H1 (cell line): ENCODE data around the gene TEX14. TPM values are rescaled to one million over a fixed set of nuclear protein-coding genes. Genes with fewer than 3 reads are reported as not detected.

Experiments used
- CTCF ChIP-seq, 3 experiments: IDR thresholded peaks; 1 replicate in 2 of 3; 2 replicates in 1 of 3; pipeline versions ENCODE4 v1.5.1 to v1.6.1; 2011; ENCODE audit warnings: low read length in 3 of 3, mild to moderate bottlenecking in 3 of 3, inconsistent platforms in 2 of 3, low read depth in 1 of 3, moderate library complexity in 1 of 3; ENCODE audit not compliant: insufficient read depth in 1 of 3; ENCODE audit errors: control extremely low read depth in 1 of 3
- MAX ChIP-seq: IDR thresholded peaks from 2 replicates; pipeline ENCODE4 v1.6.1; 2012; ENCODE audit warnings: inconsistent platforms
- RAD21 ChIP-seq, 2 experiments: IDR thresholded peaks in 1 of 2; conservative IDR thresholded peaks in 1 of 2; 2 replicates each; pipeline ENCODE4 v1.6.1; 2011; ENCODE audit warnings: low read depth in 2 of 2, low read length in 2 of 2, improper control_type of control experiment in 1 of 2, inconsistent platforms in 1 of 2, mild to moderate bottlenecking in 1 of 2, moderate library complexity in 1 of 2
- SIN3A ChIP-seq, 2 experiments: IDR thresholded peaks in 1 of 2; conservative IDR thresholded peaks in 1 of 2; 2 replicates each; pipeline ENCODE4 v1.6.1; 2011 to 2012; ENCODE audit warnings: low read length in 2 of 2, improper control_type of control experiment in 1 of 2, low read depth in 1 of 2, mild to moderate bottlenecking in 1 of 2
- TBP ChIP-seq: IDR thresholded peaks from 2 replicates; pipeline ENCODE4 v1.6.1; 2011; ENCODE audit warnings: low read depth, low read length, improper control_type of control experiment
- polyA plus RNA-seq, 7 experiments: library from polyadenylated mRNA; depleted of rRNA in 3 of 7; stranded (reverse) in 5 of 7; unstranded in 2 of 7; fragments of >200 nt in 5 of 7; fragments of 200-250 nt in 2 of 7; gene quantifications; 1 replicate in 5 of 7; 2 replicates in 1 of 7; 4 replicates in 1 of 7; pipeline versions ENCODE4 v1.2.1 to v1.2.3, GENCODE V29; 2011 to 2013; ENCODE audit warnings: missing spikeins in 2 of 7, mixed read lengths in 2 of 7
- total RNA-seq: library from RNA; stranded (reverse); fragmentation: NEBNext Ultra II Directional; extraction: Animal tissue kit (Norgen Biotek cat#: 25700); gene quantifications from 2 replicates; pipeline ENCODE4 v1.2.1, GENCODE V29; 2021

Gene TEX14
- total and polyA plus RNA-seq, 2 of the 8 experiments (the other 6 are each of a cell fraction or from before 2014, with no cell fraction given) = 0.83 to 2.5 TPM

GRCh38 chr17:58534901-58535421 is 156.9 kb downstream of the TEX14 start (continued):
- TF ChIP-seq MAX = no peak
- no peak for TF ChIP-seq CTCF (IDR thresholded peaks at IDR 0.05; ENCODE audit: control extremely low read depth in 1 of 3, insufficient read depth in 1 of 3, low read depth in 1 of 3, low read length in 3 of 3)
- TF ChIP-seq TBP = no peak
- no peak for TF ChIP-seq SIN3A (conservative IDR thresholded peaks at IDR 0.05 in 1 of 2, IDR thresholded peaks at IDR 0.05 in 1 of 2; ENCODE audit: low read depth in 1 of 2, low read length in 2 of 2)
- no peak for TF ChIP-seq RAD21 (IDR thresholded peaks at IDR 0.05 in 1 of 2, conservative IDR thresholded peaks at IDR 0.05 in 1 of 2; ENCODE audit: low read depth in 2 of 2, low read length in 2 of 2)
- TF ChIP-seq, all 59 proteins: peak for 0
